DOHH2 (cell line): ENCODE results near the gene TM4SF18.

Experiments used
- EZH2phosphoT487 ChIP-seq: fragments of 200-600 bp; sonication (generic); IDR thresholded peaks from 2 replicates; pipeline ENCODE4 v1.6.1; 2017; ENCODE audit warnings: borderline replicate concordance, mild to moderate bottlenecking, antibody characterized with exemption, low read length, moderate library complexity, mixed read lengths
- TF ChIP-seq, protein P1 (sequence below): fragments of 200-600 bp; sonication (generic); IDR thresholded peaks from one replicate; pipeline ENCODE4 v1.5.1; 2014; ENCODE audit warnings: antibody characterized with exemption, mild to moderate bottlenecking, low read depth, low read length; ENCODE audit not compliant: poor library complexity, severe bottlenecking

DNA sequence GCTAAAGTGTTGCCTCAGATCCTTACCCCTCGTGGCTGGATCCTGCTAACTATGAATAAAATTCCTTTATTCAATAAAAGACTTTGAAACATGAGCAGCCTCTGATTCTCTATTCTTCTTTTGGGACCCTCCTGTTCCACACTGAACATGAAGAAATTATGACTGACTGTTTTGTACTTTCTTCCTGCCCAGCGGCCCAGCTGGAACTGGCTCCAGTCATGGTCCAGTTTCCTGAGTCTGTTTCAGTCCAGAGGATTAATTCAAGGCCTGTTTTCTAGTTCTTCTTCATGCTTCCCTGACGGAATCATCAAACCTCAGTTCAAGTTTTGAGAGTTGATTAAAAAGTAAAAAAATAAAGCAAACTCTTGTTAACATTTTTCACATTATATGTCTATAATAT, 59.2 kb downstream of the TM4SF18 start:
- TF ChIP-seq, protein P1, sequence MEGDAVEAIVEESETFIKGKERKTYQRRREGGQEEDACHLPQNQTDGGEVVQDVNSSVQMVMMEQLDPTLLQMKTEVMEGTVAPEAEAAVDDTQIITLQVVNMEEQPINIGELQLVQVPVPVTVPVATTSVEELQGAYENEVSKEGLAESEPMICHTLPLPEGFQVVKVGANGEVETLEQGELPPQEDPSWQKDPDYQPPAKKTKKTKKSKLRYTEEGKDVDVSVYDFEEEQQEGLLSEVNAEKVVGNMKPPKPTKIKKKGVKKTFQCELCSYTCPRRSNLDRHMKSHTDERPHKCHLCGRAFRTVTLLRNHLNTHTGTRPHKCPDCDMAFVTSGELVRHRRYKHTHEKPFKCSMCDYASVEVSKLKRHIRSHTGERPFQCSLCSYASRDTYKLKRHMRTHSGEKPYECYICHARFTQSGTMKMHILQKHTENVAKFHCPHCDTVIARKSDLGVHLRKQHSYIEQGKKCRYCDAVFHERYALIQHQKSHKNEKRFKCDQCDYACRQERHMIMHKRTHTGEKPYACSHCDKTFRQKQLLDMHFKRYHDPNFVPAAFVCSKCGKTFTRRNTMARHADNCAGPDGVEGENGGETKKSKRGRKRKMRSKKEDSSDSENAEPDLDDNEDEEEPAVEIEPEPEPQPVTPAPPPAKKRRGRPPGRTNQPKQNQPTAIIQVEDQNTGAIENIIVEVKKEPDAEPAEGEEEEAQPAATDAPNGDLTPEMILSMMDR: no peak
- TF ChIP-seq EZH2phosphoT487: no peak
